ENCODE measurements around the gene ADRM1. TPM values are rescaled to one million over a fixed set of nuclear protein-coding genes. Genes with fewer than 3 reads are reported as not detected.

The ADRM1 gene
- total RNA-seq, 1 experiment from 2014 or later: 160 TPM

DNA sequence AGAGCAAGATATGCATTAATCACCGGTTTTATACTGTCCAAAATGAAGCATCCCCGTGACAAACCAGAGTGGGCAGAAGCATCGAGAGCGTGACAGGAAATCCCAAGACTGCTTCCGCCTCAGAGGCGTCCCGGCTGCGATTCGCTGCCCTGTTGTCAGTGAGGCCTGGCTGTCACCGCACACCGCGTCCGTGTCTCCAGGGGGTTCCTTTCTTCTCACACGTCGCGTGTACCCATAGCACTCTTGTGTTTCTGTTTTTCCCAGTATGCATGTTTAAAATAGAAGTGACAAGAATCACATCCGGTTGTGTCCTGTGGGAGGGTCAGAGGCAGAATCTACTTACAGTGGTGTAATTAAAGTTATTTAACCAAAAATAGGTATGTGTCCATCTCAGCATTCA is 8.3 kb upstream of the ADRM1 start:
- ATAC-seq (no peak), DNase-seq (ENCODE audit: low spot score) (no peak)
- no peak overlapping the region for H3K4me3 Mint-ChIP-seq
- H3K9me3 Mint-ChIP-seq: no peaks in the 10 kb centered on the region
- H3K36me3 Mint-ChIP-seq: peaks cover 30% of the 10 kb centered on the region
- no peaks in the 10 kb centered on the region for H3K4me1 Mint-ChIP-seq
- POLR2A ChIA-PET: no interaction called here
- H3K27me3 Mint-ChIP-seq (ENCODE audit: low read depth): no peaks in the 10 kb centered on the region
- TF ChIP-seq GABPB1 (CRISPR knock-in tag; IDR thresholded peaks at IDR 0.05) (no peak), PRRX2 (CRISPR knock-in tag; IDR thresholded peaks at IDR 0.05) (no peak), ZMAT4 (CRISPR knock-in tag; IDR thresholded peaks at IDR 0.05) (no peak), CREM (CRISPR knock-in tag; IDR thresholded peaks at IDR 0.05) (no peak), ERG (CRISPR knock-in tag; IDR thresholded peaks at IDR 0.05) (no peak), KAT7 (CRISPR knock-in tag; IDR thresholded peaks at IDR 0.05; ENCODE audit: borderline replicate concordance) (no peak), NFE2L1 (CRISPR knock-in tag; IDR thresholded peaks at IDR 0.05) (no peak)
- CTCF ChIA-PET: no interaction called here
- H3K27ac Mint-ChIP-seq: no peak overlapping the region

GRCh38 chr20:62296724-62297448 is 5.9 kb upstream of the ADRM1 start:
- CTCF ChIA-PET: interaction anchor here (0.6 kb wide), 1 partner anchor 72 kb away, joined by 3 read pairs; no protein-coding TSS in a partner anchor

More at GRCh38 chr20:62296724-62297448, 5.9 kb upstream of the ADRM1 start:
- no peak for ATAC-seq
- Mint-ChIP-seq H3K4me3 (no peak overlapping the region), H3K36me3 (peaks cover 23% of the 10 kb centered on the region), H3K27me3 (ENCODE audit: low read depth) (no peaks in the 10 kb centered on the region), H3K27ac (peak overlapping the region; percentile 53; the same call in 1 of the 2 replicates), H3K4me1 (peaks cover 4% of the 10 kb centered on the region), H3K9me3 (no peaks in the 10 kb centered on the region)
- TF ChIP-seq FOXK1 (CRISPR knock-in tag; IDR thresholded peaks at IDR 0.05) (no peak), FOXJ3 (CRISPR knock-in tag; IDR thresholded peaks at IDR 0.05; ENCODE audit: borderline replicate concordance) (no peak), CREM (CRISPR knock-in tag; IDR thresholded peaks at IDR 0.05) (no peak), NFE2L1 (CRISPR knock-in tag; IDR thresholded peaks at IDR 0.05) (no peak), JUN (CRISPR knock-in tag; IDR thresholded peaks at IDR 0.05) (no peak), JAZF1 (CRISPR knock-in tag; IDR thresholded peaks at IDR 0.05) (no peak), HMGA2 (CRISPR knock-in tag; IDR thresholded peaks at IDR 0.05) (no peak), ESRRA (CRISPR knock-in tag; IDR thresholded peaks at IDR 0.05; ENCODE audit: borderline replicate concordance) (no peak), SMAD3 (CRISPR knock-in tag; IDR thresholded peaks at IDR 0.05; ENCODE audit: borderline replicate concordance) (no peak), FOXP1 (CRISPR knock-in tag; IDR thresholded peaks at IDR 0.05; ENCODE audit: borderline replicate concordance) (no peak), MYBL2 (CRISPR knock-in tag; IDR thresholded peaks at IDR 0.05) (no peak), ZNF671 (CRISPR knock-in tag; IDR thresholded peaks at IDR 0.05) (no peak), ZNF512 (CRISPR knock-in tag; IDR thresholded peaks at IDR 0.05; ENCODE audit: borderline replicate concordance) (no peak), NFATC4 (CRISPR knock-in tag; IDR thresholded peaks at IDR 0.05) (no peak)
- TF ChIP-seq, protein P1, sequence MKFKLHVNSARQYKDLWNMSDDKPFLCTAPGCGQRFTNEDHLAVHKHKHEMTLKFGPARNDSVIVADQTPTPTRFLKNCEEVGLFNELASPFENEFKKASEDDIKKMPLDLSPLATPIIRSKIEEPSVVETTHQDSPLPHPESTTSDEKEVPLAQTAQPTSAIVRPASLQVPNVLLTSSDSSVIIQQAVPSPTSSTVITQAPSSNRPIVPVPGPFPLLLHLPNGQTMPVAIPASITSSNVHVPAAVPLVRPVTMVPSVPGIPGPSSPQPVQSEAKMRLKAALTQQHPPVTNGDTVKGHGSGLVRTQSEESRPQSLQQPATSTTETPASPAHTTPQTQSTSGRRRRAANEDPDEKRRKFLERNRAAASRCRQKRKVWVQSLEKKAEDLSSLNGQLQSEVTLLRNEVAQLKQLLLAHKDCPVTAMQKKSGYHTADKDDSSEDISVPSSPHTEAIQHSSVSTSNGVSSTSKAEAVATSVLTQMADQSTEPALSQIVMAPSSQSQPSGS (CRISPR knock-in tag; IDR thresholded peaks at IDR 0.05; ENCODE audit: borderline replicate concordance, low read depth): no peak
- TF ChIP-seq, protein P2, sequence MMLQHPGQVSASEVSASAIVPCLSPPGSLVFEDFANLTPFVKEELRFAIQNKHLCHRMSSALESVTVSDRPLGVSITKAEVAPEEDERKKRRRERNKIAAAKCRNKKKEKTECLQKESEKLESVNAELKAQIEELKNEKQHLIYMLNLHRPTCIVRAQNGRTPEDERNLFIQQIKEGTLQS (CRISPR knock-in tag; conservative IDR thresholded peaks at IDR 0.05): no peak
- POLR2A ChIA-PET: interaction anchor here (0.5 kb wide), 1 partner anchor 91 kb away, joined by 6 read pairs; no protein-coding TSS in a partner anchor
- DNase-seq (ENCODE audit: low spot score): no peak
